GM12878 (cell line): ENCODE measurements around the gene TTLL1. TPM values are rescaled to one million over a fixed set of nuclear protein-coding genes. Genes with fewer than 3 reads are reported as not detected.

ENCODE experiments used
- ATAC-seq: fragments of 200-7000 bp; cut with Tn5 transposase; 3 replicates; pipeline ENCODE4 v1.9.1; 2020; ENCODE audit warnings: mild to moderate bottlenecking, moderate library complexity
- BruUV-seq: library from RNA; stranded (reverse); fragments of 400-500 nt; replicated peaks from 2 replicates; lab custom pipeline; 2021; lab: Mats Ljungman, UMichigan
- CTCF ChIA-PET: fragments of 300-600 bp; sonication (Branson Sonifier 250); formaldehyde crosslinking; extraction: SDS; loops from one replicate; lab custom pipeline; 2021; ENCODE audit warnings: inconsistent platforms; lab: Yijun Ruan, JAX
- POLR2A ChIA-PET: fragments of 350-600 bp; formaldehyde crosslinking; extraction: SDS; loops from one replicate; lab custom pipeline; 2021; ENCODE audit warnings: inconsistent platforms; lab: Charles Lee
- RAD21 ChIA-PET: fragments of 300-600 bp; sonication (Branson Sonifier 250); formaldehyde crosslinking; loops from one replicate; lab custom pipeline; 2023; ENCODE audit warnings: antibody characterized with exemption; ENCODE audit not compliant: unreplicated experiment; lab: Charles Lee
- SMC1A ChIA-PET: fragments of 300-600 bp; sonication (Branson Sonifier 250); formaldehyde crosslinking; loops from one replicate; lab custom pipeline; 2023; ENCODE audit not compliant: unreplicated experiment, uncharacterized antibody; lab: Charles Lee
- DNase-seq: peaks from one replicate; pipeline ENCODE4 v3.0.0-alpha.2; 2011; ENCODE audit warnings: low read depth, low spot score
- FAIRE-seq: peaks from 3 replicates; lab custom pipeline; 2011; peaks lifted over from hg19 to GRCh38; lab: Jason Lieb, UNC
- H2AFZ ChIP-seq: 2 replicates; pipeline ENCODE4 v1.6.0; 2011; ENCODE audit warnings: low read depth, low read length, control low read depth; ENCODE audit not compliant: control insufficient read depth
- H3K27ac ChIP-seq: 2 replicates; pipeline ENCODE4 v1.5.1; 2011; ENCODE audit warnings: control low read depth; ENCODE audit not compliant: control insufficient read depth, insufficient read depth
- H3K27me3 ChIP-seq, 2 experiments: replicated peaks in 1 of 2; 2 replicates each; pipeline versions ENCODE4 v1.6.0 to v1.6.1; 2011; ENCODE audit warnings: low read length in 1 of 2; ENCODE audit not compliant: control insufficient read depth in 2 of 2, insufficient read depth in 2 of 2
- H3K36me3 ChIP-seq, 2 experiments: 2 replicates each; pipeline ENCODE4 v1.5.1; 2011; ENCODE audit warnings: low read length in 1 of 2; ENCODE audit not compliant: control insufficient read depth in 2 of 2, insufficient read depth in 2 of 2
- H3K4me1 ChIP-seq: 2 replicates; pipeline ENCODE4 v1.6.1; 2011; ENCODE audit warnings: mild to moderate bottlenecking, low read length, moderate library complexity, mixed read lengths; ENCODE audit not compliant: control insufficient read depth, insufficient read depth
- H3K4me2 ChIP-seq: 2 replicates; pipeline ENCODE4 v1.6.0; 2011; ENCODE audit warnings: control low read depth; ENCODE audit not compliant: control insufficient read depth, insufficient read depth
- H3K4me3 ChIP-seq: fragments of 200-600 bp; sonication (generic); 2 replicates; pipeline ENCODE4 v1.5.1; 2016
- H3K79me2 ChIP-seq: 2 replicates; pipeline ENCODE4 v1.6.0; 2011; ENCODE audit warnings: low read length; ENCODE audit not compliant: control insufficient read depth, insufficient read depth
- H3K9ac ChIP-seq: 2 replicates; pipeline ENCODE4 v1.8.0; 2011; ENCODE audit warnings: low read length, control low read depth, mixed read lengths; ENCODE audit not compliant: control insufficient read depth, insufficient read depth
- H3K9me3 ChIP-seq: replicated peaks from 3 replicates; pipeline ENCODE4 v1.5.1; 2011; ENCODE audit warnings: mild to moderate bottlenecking, low read length; ENCODE audit not compliant: control insufficient read depth, insufficient read depth
- H4K20me1 ChIP-seq: 2 replicates; pipeline ENCODE4 v1.6.0; 2011; ENCODE audit not compliant: control insufficient read depth, insufficient read depth
- RAD21 ChIP-seq: IDR thresholded peaks from 2 replicates; pipeline ENCODE4 v1.6.1; 2011; ENCODE audit warnings: mild to moderate bottlenecking, low read depth, low read length, moderate library complexity; ENCODE audit not compliant: insufficient read depth
- SMC3 ChIP-seq: IDR thresholded peaks from 2 replicates; pipeline ENCODE4 v1.6.1; 2011; ENCODE audit warnings: low read length, improper control_type of control experiment, borderline replicate concordance
- TARDBP ChIP-seq: IDR thresholded peaks from 2 replicates; pipeline ENCODE4 v1.6.1; 2016; ENCODE audit warnings: borderline replicate concordance
- TBL1XR1 ChIP-seq: IDR thresholded peaks from 2 replicates; pipeline ENCODE4 v1.6.1; 2012; ENCODE audit warnings: low read depth, low read length, improper control_type of control experiment
- WGBS: methylation state at CpG from one replicate; pipeline ENCODE4 v1.1.6; 2016; ENCODE audit warnings: low lambda C conversion rate; ENCODE audit not compliant: insufficient replicate concordance, insufficient coverage; ENCODE audit errors: missing lambda C conversion rate; 5-methylcytosine and 5-hydroxymethylcytosine counted together
- in situ Hi-C: fragments of 300-500 bp; cut with MboI; formaldehyde crosslinking; loops from 9 replicates; pipeline ENCODE4 v1.14.3; 2018; ENCODE audit warnings: mixed read lengths
- intact Hi-C: fragments of 100-400 bp; cut with micrococcal nuclease; formaldehyde crosslinking; loops from one replicate; pipeline ENCODE4 v1.14.2; 2022; ENCODE audit not compliant: unreplicated experiment
- polyA plus RNA-seq, 11 experiments: library from polyadenylated mRNA; depleted of rRNA in 4 of 11; unstranded in 6 of 11; stranded (reverse) in 5 of 11; fragments of >200 nt; fragmentation: Nextera tagmentation in 4 of 11; fragmentation: Illumina TruSeq in 1 of 11; extraction: Ambion mirVana in 4 of 11; extraction: Trizol in 1 of 11; gene quantifications; 1 replicate in 1 of 11; 2 replicates in 10 of 11; pipeline versions ENCODE4 v1.2.1 to v1.2.3, GENCODE V29; 2011 to 2016; ENCODE audit warnings: inconsistent platforms in 2 of 11, missing spikeins in 2 of 11, low read depth in 1 of 11
- total RNA-seq, 4 experiments: library from RNA; depleted of rRNA in 3 of 4; stranded (reverse); fragments of >200 nt in 3 of 4; fragmentation: Illumina TruSeq in 1 of 4; extraction: Trizol in 1 of 4; gene quantifications; 2 replicates each; pipeline versions ENCODE4 v1.2.1 to v1.2.3, GENCODE V29; 2013 to 2021
- TF ChIP-seq, protein P1 (sequence below): IDR thresholded peaks from 2 replicates; pipeline ENCODE4 v1.6.1; 2011; ENCODE audit warnings: mild to moderate bottlenecking, low read depth, low read length, moderate library complexity; ENCODE audit not compliant: insufficient replicate concordance
- TF ChIP-seq, protein P2 (sequence below): IDR thresholded peaks from 2 replicates; pipeline ENCODE4 v1.6.1; 2011; ENCODE audit warnings: borderline replicate concordance, low read depth, mild to moderate bottlenecking, moderate library complexity, low read length; ENCODE audit not compliant: insufficient read depth, poor library complexity, severe bottlenecking
- TF ChIP-seq, protein P3 (sequence below): IDR thresholded peaks from 2 replicates; pipeline ENCODE4 v1.6.1; 2011; ENCODE audit warnings: low read depth, mild to moderate bottlenecking, low read length, moderate library complexity, borderline replicate concordance; ENCODE audit errors: extremely low read depth

The TTLL1 gene
- total and polyA plus RNA-seq, 10 of the 15 experiments (the other 5 are each of a cell fraction or from before 2014, with no cell fraction given), result 0.39 to 4.8 (median 3.2) TPM

DNA sequence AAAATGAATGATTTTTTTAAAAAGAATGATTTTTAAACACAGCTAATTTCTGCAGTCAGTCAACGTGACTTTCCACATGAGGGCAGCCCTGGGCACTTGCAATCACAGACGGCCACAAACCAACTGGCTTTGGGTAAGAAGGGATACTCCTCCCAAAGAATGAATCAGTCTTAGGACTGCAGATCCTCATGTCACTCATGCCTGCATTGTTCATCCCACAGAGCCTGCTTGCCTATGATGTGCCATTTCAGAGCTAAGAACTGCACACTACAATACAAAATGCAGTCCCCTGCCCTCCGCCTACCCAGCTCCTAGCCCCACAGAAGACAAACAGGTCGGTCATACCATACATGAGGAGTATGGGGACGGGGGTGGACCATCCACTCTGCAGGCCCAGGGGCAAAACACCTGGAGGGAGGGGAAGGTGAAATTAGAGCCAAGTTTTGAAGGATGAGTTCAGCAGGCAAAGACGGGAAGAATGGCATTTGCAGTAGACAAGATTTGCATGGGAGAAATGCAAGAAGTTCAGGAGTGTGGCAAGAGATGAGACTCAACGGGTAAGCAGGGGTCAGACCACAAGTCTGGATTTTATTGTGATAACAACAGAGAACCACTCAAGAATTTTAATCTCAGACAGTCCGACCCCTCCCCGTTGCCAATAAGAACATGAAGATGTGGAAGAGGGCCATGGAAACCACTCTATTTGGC is 98.9 kb downstream of the TTLL1 start:
- POLR2A ChIA-PET, result interaction anchor here (1.0 to 2.3 kb wide), 4 partner anchors 10 to 26 kb away, joined by 3 to 9 read pairs (median 4); partner anchors contain the start of gene PACSIN2
- no peak overlapping the region for H3K9ac ChIP-seq
- FAIRE-seq, result no peak
- no peak overlapping the region for H3K27ac ChIP-seq
- SMC1A ChIA-PET, result interaction anchor here (0.6 to 2.3 kb wide), 6 partner anchors 10 to 56 kb away, joined by 3 to 8 read pairs (median 4); no protein-coding TSS in a partner anchor
- TF ChIP-seq TBL1XR1 (no peak), RAD21 (0 out of 2 replicates have a peak, but pooled peaks have one; percentile 10), TARDBP (no peak), SMC3 (peak; percentile 21; the same call in 1 of the 2 replicates)
- TF ChIP-seq, protein P1, sequence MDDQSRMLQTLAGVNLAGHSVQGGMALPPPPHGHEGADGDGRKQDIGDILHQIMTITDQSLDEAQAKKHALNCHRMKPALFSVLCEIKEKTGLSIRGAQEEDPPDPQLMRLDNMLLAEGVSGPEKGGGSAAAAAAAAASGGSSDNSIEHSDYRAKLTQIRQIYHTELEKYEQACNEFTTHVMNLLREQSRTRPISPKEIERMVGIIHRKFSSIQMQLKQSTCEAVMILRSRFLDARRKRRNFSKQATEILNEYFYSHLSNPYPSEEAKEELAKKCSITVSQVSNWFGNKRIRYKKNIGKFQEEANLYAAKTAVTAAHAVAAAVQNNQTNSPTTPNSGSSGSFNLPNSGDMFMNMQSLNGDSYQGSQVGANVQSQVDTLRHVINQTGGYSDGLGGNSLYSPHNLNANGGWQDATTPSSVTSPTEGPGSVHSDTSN, result no peak
- TF ChIP-seq, protein P2, sequence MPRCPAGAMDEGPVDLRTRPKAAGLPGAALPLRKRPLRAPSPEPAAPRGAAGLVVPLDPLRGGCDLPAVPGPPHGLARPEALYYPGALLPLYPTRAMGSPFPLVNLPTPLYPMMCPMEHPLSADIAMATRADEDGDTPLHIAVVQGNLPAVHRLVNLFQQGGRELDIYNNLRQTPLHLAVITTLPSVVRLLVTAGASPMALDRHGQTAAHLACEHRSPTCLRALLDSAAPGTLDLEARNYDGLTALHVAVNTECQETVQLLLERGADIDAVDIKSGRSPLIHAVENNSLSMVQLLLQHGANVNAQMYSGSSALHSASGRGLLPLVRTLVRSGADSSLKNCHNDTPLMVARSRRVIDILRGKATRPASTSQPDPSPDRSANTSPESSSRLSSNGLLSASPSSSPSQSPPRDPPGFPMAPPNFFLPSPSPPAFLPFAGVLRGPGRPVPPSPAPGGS, result no peak
- TF ChIP-seq, protein P3, sequence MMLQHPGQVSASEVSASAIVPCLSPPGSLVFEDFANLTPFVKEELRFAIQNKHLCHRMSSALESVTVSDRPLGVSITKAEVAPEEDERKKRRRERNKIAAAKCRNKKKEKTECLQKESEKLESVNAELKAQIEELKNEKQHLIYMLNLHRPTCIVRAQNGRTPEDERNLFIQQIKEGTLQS, result no peak
- no TSS peak for BruUV-seq
- H2AFZ ChIP-seq, result no peak overlapping the region
- intact Hi-C loops (no loop called here), in situ Hi-C loops (no loop called here)
- H3K27me3 ChIP-seq, result no peaks in the 10 kb centered on the region
- ATAC-seq, result no peak
- CTCF ChIA-PET, result interaction anchor here (0.7 to 2.1 kb wide), 6 partner anchors 10 to 122 kb away, joined by 3 to 9 read pairs (median 5); no protein-coding TSS in a partner anchor
- peaks cover 81% of the 10 kb centered on the region for H3K79me2 ChIP-seq
- peaks cover 5% of the 10 kb centered on the region for H3K9me3 ChIP-seq
- no peaks in the 10 kb centered on the region for H4K20me1 ChIP-seq
- no peak for DNase-seq
- RAD21 ChIA-PET, result interaction anchor here (1.4 to 2.6 kb wide), 4 partner anchors 11 to 95 kb away, joined by 3 to 17 read pairs (median 6); no protein-coding TSS in a partner anchor
- no peak overlapping the region for H3K4me3 ChIP-seq
- no peak overlapping the region for H3K4me2 ChIP-seq
- whole genome bisulfite sequencing, result 79% methylated on average over 9 of the region's 9 CpGs
- peaks cover 2 to 9% of the 10 kb centered on the region in 2 experiments; a peak in 3 of 4 replicates for H3K36me3 ChIP-seq
- H3K4me1 ChIP-seq, result peaks cover 21% of the 10 kb centered on the region

Other genes with a start within 250 kb of the TTLL1 start
- gene ARFGAP3, start 232.1 kb downstream of the TTLL1 start, total RNA-seq (2014; rRNA removed), result 29.7 and 32.8 TPM in 2 replicates
- gene ARFGAP3, start 232.1 kb downstream of the TTLL1 start, total RNA-seq (2014; rRNA removed; fragmentation: Illumina TruSeq; extraction: Trizol), result 40.9 and 41.2 TPM in 2 replicates
- 30.6 and 31.3 TPM in 2 replicates for gene ARFGAP3, start 232.1 kb downstream of the TTLL1 start, total RNA-seq (2021)
- 37.0 and 38.5 TPM in 2 replicates for gene ARFGAP3, start 232.1 kb downstream of the TTLL1 start, polyA plus RNA-seq (2011; rRNA removed)
- 39.9 and 40.8 TPM in 2 replicates for gene ARFGAP3, start 232.1 kb downstream of the TTLL1 start, polyA plus RNA-seq (2014; fragmentation: Illumina TruSeq; extraction: Trizol)
- 10 to 100 TPM; 39.1 to 42.0 TPM for gene ARFGAP3, start 232.1 kb downstream of the TTLL1 start, polyA plus RNA-seq (2014; fragmentation: Nextera tagmentation; extraction: Ambion mirVana)
- 29.8 and 34.5 TPM in 2 replicates for gene ARFGAP3, start 232.1 kb downstream of the TTLL1 start, polyA plus RNA-seq (2014; rRNA removed)
- 10 to 100 TPM; 43.6 to 50.8 TPM for gene ARFGAP3, start 232.1 kb downstream of the TTLL1 start, polyA plus RNA-seq (2016; fragmentation: Nextera tagmentation; extraction: Ambion mirVana)
- gene PACSIN2, start 74.2 kb downstream of the TTLL1 start, total RNA-seq (2014; rRNA removed), result 26.4 and 27.5 TPM in 2 replicates
- 42.1 and 45.9 TPM in 2 replicates for gene PACSIN2, start 74.2 kb downstream of the TTLL1 start, total RNA-seq (2014; rRNA removed; fragmentation: Illumina TruSeq; extraction: Trizol)
- gene PACSIN2, start 74.2 kb downstream of the TTLL1 start, total RNA-seq (2021), result 78.7 and 80.6 TPM in 2 replicates
- 57.4 and 67.7 TPM in 2 replicates for gene PACSIN2, start 74.2 kb downstream of the TTLL1 start, polyA plus RNA-seq (2011; rRNA removed)
- 36.0 and 47.4 TPM in 2 replicates for gene PACSIN2, start 74.2 kb downstream of the TTLL1 start, polyA plus RNA-seq (2014; fragmentation: Illumina TruSeq; extraction: Trizol)
- gene PACSIN2, start 74.2 kb downstream of the TTLL1 start, polyA plus RNA-seq (2014; fragmentation: Nextera tagmentation; extraction: Ambion mirVana), result 1 to 10 TPM in 1 of 2 experiments, under 1 TPM in 1; 0.93 to 1.6 TPM
- 53.9 and 60.0 TPM in 2 replicates for gene PACSIN2, start 74.2 kb downstream of the TTLL1 start, polyA plus RNA-seq (2014; rRNA removed)
- 10 to 100 TPM; 46.3 to 49.5 TPM for gene PACSIN2, start 74.2 kb downstream of the TTLL1 start, polyA plus RNA-seq (2016; fragmentation: Nextera tagmentation; extraction: Ambion mirVana)
- 9.8 and 10.5 TPM in 2 replicates for gene BIK, start 21.4 kb upstream of the TTLL1 start, total RNA-seq (2014; rRNA removed)
- 2.7 TPM in 2 replicates for gene BIK, start 21.4 kb upstream of the TTLL1 start, total RNA-seq (2014; rRNA removed; fragmentation: Illumina TruSeq; extraction: Trizol)
- gene BIK, start 21.4 kb upstream of the TTLL1 start, total RNA-seq (2021), result 6.3 and 8.0 TPM in 2 replicates
- gene BIK, start 21.4 kb upstream of the TTLL1 start, polyA plus RNA-seq (2011; rRNA removed), result 0.16 and 0.33 TPM in 2 replicates
- gene BIK, start 21.4 kb upstream of the TTLL1 start, polyA plus RNA-seq (2014; fragmentation: Illumina TruSeq; extraction: Trizol), result 1.6 TPM in 1 of 2 replicates, not detected in the other
- gene BIK, start 21.4 kb upstream of the TTLL1 start, polyA plus RNA-seq (2014; fragmentation: Nextera tagmentation; extraction: Ambion mirVana), result 1 to 10 TPM; 1.4 to 1.5 TPM
- gene BIK, start 21.4 kb upstream of the TTLL1 start, polyA plus RNA-seq (2014; rRNA removed), result 7.5 TPM in 2 replicates
- 1 to 10 TPM; 5.1 to 5.6 TPM for gene BIK, start 21.4 kb upstream of the TTLL1 start, polyA plus RNA-seq (2016; fragmentation: Nextera tagmentation; extraction: Ambion mirVana)
- gene MCAT, start 54.0 kb upstream of the TTLL1 start, total RNA-seq (2014; rRNA removed), result 20.6 and 22.3 TPM in 2 replicates
- gene MCAT, start 54.0 kb upstream of the TTLL1 start, total RNA-seq (2014; rRNA removed; fragmentation: Illumina TruSeq; extraction: Trizol), result 9.9 and 11.8 TPM in 2 replicates
- 26.2 and 26.5 TPM in 2 replicates for gene MCAT, start 54.0 kb upstream of the TTLL1 start, total RNA-seq (2021)
- gene MCAT, start 54.0 kb upstream of the TTLL1 start, polyA plus RNA-seq (2011; rRNA removed), result 12.1 and 16.5 TPM in 2 replicates
- gene MCAT, start 54.0 kb upstream of the TTLL1 start, polyA plus RNA-seq (2014; fragmentation: Illumina TruSeq; extraction: Trizol), result 5.3 and 11.9 TPM in 2 replicates
- gene MCAT, start 54.0 kb upstream of the TTLL1 start, polyA plus RNA-seq (2014; fragmentation: Nextera tagmentation; extraction: Ambion mirVana), result 10 to 100 TPM in 1 of 2 experiments, 1 to 10 TPM in 1; 3.6 to 10.8 TPM
- 29.1 and 30.8 TPM in 2 replicates for gene MCAT, start 54.0 kb upstream of the TTLL1 start, polyA plus RNA-seq (2014; rRNA removed)
- 10 to 100 TPM; 22.1 to 26.4 TPM for gene MCAT, start 54.0 kb upstream of the TTLL1 start, polyA plus RNA-seq (2016; fragmentation: Nextera tagmentation; extraction: Ambion mirVana)
- 41.3 and 50.5 TPM in 2 replicates for gene TSPO, start 62.2 kb upstream of the TTLL1 start, total RNA-seq (2014; rRNA removed)
- gene TSPO, start 62.2 kb upstream of the TTLL1 start, total RNA-seq (2014; rRNA removed; fragmentation: Illumina TruSeq; extraction: Trizol), result 4.9 and 6.6 TPM in 2 replicates
- 25.8 and 31.6 TPM in 2 replicates for gene TSPO, start 62.2 kb upstream of the TTLL1 start, total RNA-seq (2021)
- 6.1 and 11.7 TPM in 2 replicates for gene TSPO, start 62.2 kb upstream of the TTLL1 start, polyA plus RNA-seq (2011; rRNA removed)
- 1.4 TPM in 1 of 2 replicates, not detected in the other for gene TSPO, start 62.2 kb upstream of the TTLL1 start, polyA plus RNA-seq (2014; fragmentation: Illumina TruSeq; extraction: Trizol)
- 1 to 10 TPM; 1.8 to 3.4 TPM for gene TSPO, start 62.2 kb upstream of the TTLL1 start, polyA plus RNA-seq (2014; fragmentation: Nextera tagmentation; extraction: Ambion mirVana)
- gene TSPO, start 62.2 kb upstream of the TTLL1 start, polyA plus RNA-seq (2014; rRNA removed), result 41.1 and 46.8 TPM in 2 replicates
- gene TSPO, start 62.2 kb upstream of the TTLL1 start, polyA plus RNA-seq (2016; fragmentation: Nextera tagmentation; extraction: Ambion mirVana), result 10 to 100 TPM; 27.1 to 30.8 TPM
- gene TTLL12, start 97.7 kb upstream of the TTLL1 start, total RNA-seq (2014; rRNA removed), result 79.5 and 89.8 TPM in 2 replicates
- 17.7 and 22.3 TPM in 2 replicates for gene TTLL12, start 97.7 kb upstream of the TTLL1 start, total RNA-seq (2014; rRNA removed; fragmentation: Illumina TruSeq; extraction: Trizol)
- 65.6 and 66.6 TPM in 2 replicates for gene TTLL12, start 97.7 kb upstream of the TTLL1 start, total RNA-seq (2021)
- gene TTLL12, start 97.7 kb upstream of the TTLL1 start, polyA plus RNA-seq (2011; rRNA removed), result 4.9 and 14.9 TPM in 2 replicates
- gene TTLL12, start 97.7 kb upstream of the TTLL1 start, polyA plus RNA-seq (2014; fragmentation: Illumina TruSeq; extraction: Trizol), result 6.8 and 26.6 TPM in 2 replicates
- gene TTLL12, start 97.7 kb upstream of the TTLL1 start, polyA plus RNA-seq (2014; fragmentation: Nextera tagmentation; extraction: Ambion mirVana), result 1 to 10 TPM in 1 of 2 experiments, under 1 TPM in 1; 1.00 to 3.0 TPM
- gene TTLL12, start 97.7 kb upstream of the TTLL1 start, polyA plus RNA-seq (2014; rRNA removed), result 50.5 and 58.7 TPM in 2 replicates
- gene TTLL12, start 97.7 kb upstream of the TTLL1 start, polyA plus RNA-seq (2016; fragmentation: Nextera tagmentation; extraction: Ambion mirVana), result 10 to 100 TPM; 66.1 to 83.6 TPM